A673 (cell line): ENCODE data around the gene EEIG2. TPM values are rescaled to one million over a fixed set of nuclear protein-coding genes. Genes with fewer than 3 reads are reported as not detected.
A peak's percentile ranks its signal among the peaks of the same experiment; 100 is the strongest.

Experiments
- Bru-seq: library from RNA; stranded (reverse); fragments of 400-500 nt; gene quantifications from one replicate; lab custom pipeline; 2021; lab: Mats Ljungman, UMichigan
- BruChase-seq, 2 experiments: library from RNA; stranded (reverse); fragments of 400-500 nt; gene quantifications; one replicate each; lab custom pipeline; 2021; lab: Mats Ljungman, UMichigan
- BruUV-seq: library from RNA; stranded (reverse); fragments of 400-500 nt; replicated peaks from 2 replicates; lab custom pipeline; 2021; lab: Mats Ljungman, UMichigan
- CTCF ChIA-PET: fragments of 300-600 bp; sonication (Branson Sonifier 250); formaldehyde crosslinking; loops from one replicate; lab custom pipeline; 2022; ENCODE audit warnings: antibody characterized with exemption; lab: Charles Lee
- POLR2A ChIA-PET: fragments of 300-600 bp; sonication (Branson Sonifier 250); formaldehyde crosslinking; loops from one replicate; lab custom pipeline; 2022; ENCODE audit warnings: antibody characterized with exemption; ENCODE audit not compliant: low non-redundant PET; lab: Charles Lee
- DNase-seq: peaks from one replicate; pipeline ENCODE4 v3.0.0-alpha.2; 2015; ENCODE audit warnings: low spot score
- H3K27ac ChIP-seq: fragments of 200-600 bp; sonication (generic); 2 replicates; pipeline ENCODE4 v1.5.1; 2016; ENCODE audit warnings: mixed run types, low read depth, mild to moderate bottlenecking, mixed read lengths, antibody characterized with exemption, low read length; ENCODE audit not compliant: poor library complexity, severe bottlenecking
- H3K27me3 ChIP-seq: fragments of 200-600 bp; sonication (generic); replicated peaks from 2 replicates; pipeline ENCODE4 v1.6.1; 2017; ENCODE audit warnings: mixed run types, low read depth, mild to moderate bottlenecking, mixed read lengths, antibody characterized with exemption, low read length; ENCODE audit not compliant: insufficient read depth, poor library complexity
- H3K36me3 ChIP-seq: fragments of 200-600 bp; sonication (generic); 2 replicates; pipeline ENCODE4 v1.6.1; 2016; ENCODE audit warnings: mixed run types, mild to moderate bottlenecking, mixed read lengths, antibody characterized with exemption, low read length; ENCODE audit not compliant: insufficient read depth, poor library complexity, severe bottlenecking
- H3K4me1 ChIP-seq: fragments of 200-600 bp; sonication (generic); 2 replicates; pipeline ENCODE4 v1.6.1; 2017; ENCODE audit warnings: mixed run types, mild to moderate bottlenecking, mixed read lengths, antibody characterized with exemption, low read length; ENCODE audit not compliant: insufficient read depth, poor library complexity, severe bottlenecking
- H3K4me3 ChIP-seq: fragments of 200-600 bp; sonication (generic); 2 replicates; pipeline ENCODE4 v1.5.1; 2016; ENCODE audit warnings: low read depth, mixed run types, mild to moderate bottlenecking, mixed read lengths, low read length; ENCODE audit not compliant: poor library complexity, severe bottlenecking
- H3K9me3 ChIP-seq: fragments of 200-600 bp; sonication (generic); 2 replicates; pipeline ENCODE4 v1.6.1; 2016; ENCODE audit warnings: mixed run types, low read depth, mild to moderate bottlenecking, mixed read lengths, antibody characterized with exemption, low read length; ENCODE audit not compliant: poor library complexity, severe bottlenecking
- CTCF ChIP-seq: fragments of 300-800, 200-600 bp; sonication (generic); conservative IDR thresholded peaks from 2 replicates; pipeline ENCODE4 v1.5.1; 2017; ENCODE audit warnings: low read depth, mild to moderate bottlenecking, antibody characterized with exemption, low read length, moderate library complexity, mixed read lengths
- EZH2 ChIP-seq: fragments of 200-600 bp; sonication (generic); IDR thresholded peaks from 2 replicates; pipeline ENCODE4 v1.6.1; 2017; ENCODE audit warnings: borderline replicate concordance, low read depth, mild to moderate bottlenecking, mixed read lengths, antibody characterized with exemption, low read length; ENCODE audit not compliant: poor library complexity, severe bottlenecking
- intact Hi-C: fragments of 100-400 bp; cut with micrococcal nuclease; formaldehyde crosslinking; loops from one replicate; pipeline ENCODE4 v1.10.0; 2022; ENCODE audit not compliant: unreplicated experiment
- long read RNA-seq: library from polyadenylated mRNA; stranded (forward); transcript quantifications from one replicate; pipeline ENCODE4 v2.0.0, GENCODE V29; 2022
- total RNA-seq: library from RNA; stranded (reverse); gene quantifications from 2 replicates; pipeline ENCODE4 v1.2.3, GENCODE V29; 2021

EEIG2 gene
- total RNA-seq = 14.6 and 15.7 TPM in 2 replicates
- percentile 68 among the genes with signal in this experiment for Bru-seq, nascent RNA
- percentile 68 among the genes with signal in this experiment for BruChase-seq, experiment 1, labeled RNA remaining after a 2-hour chase
- percentile 75 among the genes with signal in this experiment for BruChase-seq, experiment 2, labeled RNA remaining after a 6-hour chase
- long read RNA-seq, full-length matches to known transcripts = 14 of 18 reads
- long read RNA-seq, partial matches to known transcripts = 3 of 18 reads
- long read RNA-seq, other reads (novel, unspliced or antisense) = 1 of 18 reads

GRCh38 chr1:108559215-108560186 lies at the start of gene EEIG2:
Gene EEIG2 (plus strand): TSS chr1:108560100. CDS start chr1:108560429, 329 bp downstream.
- intact Hi-C loops = loop anchor here (5.0 kb wide), 1 partner anchor 83 kb away; no protein-coding TSS in a partner anchor
- H3K36me3 ChIP-seq = no peaks in the 10 kb centered on the region
- peaks cover 9% of the 10 kb centered on the region for H3K4me1 ChIP-seq
- H3K4me3 ChIP-seq = peak within 1 kb of the TSS; percentile 58
- POLR2A ChIA-PET = no interaction called here
- DNase-seq = peak; percentile 95
- no peaks in the 10 kb centered on the region for H3K9me3 ChIP-seq
- no peaks in the 10 kb centered on the region for H3K27me3 ChIP-seq
- CTCF ChIA-PET = interaction anchor here (0.6 to 1.9 kb wide), 9 partner anchors 8 to 275 kb away, joined by 3 to 6 read pairs (median 3); partner anchors contain the start of gene PRPF38B
- no TSS peak for BruUV-seq
- TF ChIP-seq CTCF = peak; percentile 59
- no peak for TF ChIP-seq EZH2
- peak within 1 kb of the TSS; percentile 45 for H3K27ac ChIP-seq

GRCh38 chr1:108511764-108512163 lies 48.1 kb upstream of the EEIG2 start:
- intact Hi-C loops = loop anchor here (1.0 to 5.0 kb wide), 3 partner anchors 50 to 386 kb away; no protein-coding TSS in a partner anchor
- no peak for TF ChIP-seq CTCF
- TF ChIP-seq EZH2 = no peak
- CTCF ChIA-PET = interaction anchor here (0.6 to 2.5 kb wide), 2 partner anchors 132 to 488 kb away, joined by 3 to 31 read pairs; no protein-coding TSS in a partner anchor
- H3K27me3 ChIP-seq = no peaks in the 10 kb centered on the region
- no peak overlapping the region for H3K4me3 ChIP-seq
- BruUV-seq = no TSS peak
- no peaks in the 10 kb centered on the region for H3K9me3 ChIP-seq
- H3K36me3 ChIP-seq = no peaks in the 10 kb centered on the region
- no peaks in the 10 kb centered on the region for H3K4me1 ChIP-seq
- H3K27ac ChIP-seq = no peak overlapping the region
- DNase-seq = peak; percentile 10
- POLR2A ChIA-PET = no interaction called here
